Karpas-422 (cell line): Measurements from ENCODE around the gene ITPR2. TPM values are rescaled to one million over a fixed set of nuclear protein-coding genes. Genes with fewer than 3 reads are reported as not detected.
A peak's percentile ranks its signal among the peaks of the same experiment; 100 is the strongest.

Experiments used
- DNase-seq: peaks from one replicate; pipeline ENCODE4 v3.0.0-alpha.2; 2015
- H2AFZ ChIP-seq: fragments of 200-600 bp; sonication (generic); 2 replicates; pipeline ENCODE4 v1.6.1; 2014; ENCODE audit warnings: antibody characterized with exemption, low read length, mixed read lengths
- H3K27ac ChIP-seq: fragments of 200-600 bp; sonication (generic); 2 replicates; pipeline ENCODE4 v1.5.1; 2014; ENCODE audit warnings: mild to moderate bottlenecking, low read length, moderate library complexity
- H3K27me3 ChIP-seq: fragments of 200-600 bp; sonication (generic); 2 replicates; pipeline ENCODE4 v1.6.1; 2014; ENCODE audit warnings: low read length, mixed read lengths
- H3K36me3 ChIP-seq: fragments of 200-600 bp; sonication (generic); 2 replicates; pipeline ENCODE4 v1.6.1; 2014; ENCODE audit warnings: low read length, mixed read lengths; ENCODE audit not compliant: insufficient read depth
- H3K4me1 ChIP-seq: fragments of 200-600 bp; sonication (generic); 2 replicates; pipeline ENCODE4 v1.6.1; 2014; ENCODE audit warnings: mild to moderate bottlenecking, low read length, mixed read lengths
- H3K4me2 ChIP-seq: fragments of 200-600 bp; sonication (generic); 2 replicates; pipeline ENCODE4 v1.6.1; 2014; ENCODE audit warnings: low read length, low read depth, mild to moderate bottlenecking; ENCODE audit not compliant: poor library complexity, severe bottlenecking
- H3K4me3 ChIP-seq: fragments of 200-600 bp; sonication (generic); 2 replicates; pipeline ENCODE4 v1.5.1; 2014; ENCODE audit warnings: mild to moderate bottlenecking, antibody characterized with exemption, low read length, mixed read lengths
- H3K79me2 ChIP-seq: fragments of 200-600 bp; sonication (generic); 2 replicates; pipeline ENCODE4 v1.6.1; 2014; ENCODE audit warnings: mild to moderate bottlenecking, low read length, mixed read lengths
- H3K9ac ChIP-seq: fragments of 200-600 bp; sonication (generic); 2 replicates; pipeline ENCODE4 v1.6.0; 2014; ENCODE audit warnings: low read length
- H3K9me2 ChIP-seq: fragments of 200-600 bp; sonication (generic), shearing (Covaris generic); replicated peaks from 2 replicates; pipeline ENCODE4 v1.6.0; 2014; ENCODE audit warnings: mild to moderate bottlenecking, low read length, moderate library complexity; ENCODE audit not compliant: insufficient read depth
- H3K9me3 ChIP-seq: fragments of 300-700, 200-600 bp; sonication (generic); 2 replicates; pipeline ENCODE4 v1.6.1; 2014; ENCODE audit warnings: low read length, mixed read lengths
- H4K20me1 ChIP-seq: fragments of 200-600 bp; sonication (generic); 2 replicates; pipeline ENCODE4 v1.6.1; 2014; ENCODE audit warnings: mild to moderate bottlenecking, antibody characterized with exemption, low read length, low read depth; ENCODE audit not compliant: insufficient read depth
- total RNA-seq: library from RNA; depleted of rRNA; stranded (reverse); fragments of >200 nt; shearing (Covaris generic); gene quantifications from 2 replicates; pipeline ENCODE4 v1.2.3, GENCODE V29; 2014; ENCODE audit warnings: low replicate concordance

The ITPR2 gene
- total RNA-seq, 1 experiment from 2014 or later: 128 TPM

DNA sequence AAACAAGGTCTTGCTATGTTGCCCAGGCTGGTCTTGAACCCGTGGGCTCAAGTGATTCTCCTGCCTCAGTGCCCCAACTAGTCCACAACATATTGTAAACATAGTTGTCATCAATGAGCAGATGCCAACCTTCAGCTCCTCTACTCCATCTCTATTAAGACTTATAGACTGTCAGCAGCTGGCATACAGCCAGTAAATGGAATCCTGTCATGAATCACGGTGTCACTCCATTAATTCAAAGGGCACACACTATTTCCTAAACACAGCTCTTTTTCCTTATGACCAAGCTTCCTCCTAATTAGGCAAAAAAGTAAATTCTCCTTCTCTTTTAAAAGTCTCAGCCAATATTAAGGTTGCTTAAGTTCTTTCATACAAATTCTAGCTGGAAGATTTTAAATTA is 111.2 kb downstream of the ITPR2 start:
- Histone ChIP-seq H2AFZ (no peak overlapping the region), H3K79me2 (peaks cover 74% of the 10 kb centered on the region), H3K27me3 (no peaks in the 10 kb centered on the region), H3K27ac (peak overlapping the region; percentile 63; the same call in 1 of the 2 replicates), H3K9me3 (no peaks in the 10 kb centered on the region), H3K4me2 (no peak overlapping the region), H3K4me1 (peaks cover 65% of the 10 kb centered on the region), H3K36me3 (peaks cover 10% of the 10 kb centered on the region), H3K9ac (no peak overlapping the region), H3K4me3 (no peak overlapping the region), H3K9me2 (no peaks in the 10 kb centered on the region), H4K20me1 (no peaks in the 10 kb centered on the region)
- no peak for DNase-seq

DNA sequence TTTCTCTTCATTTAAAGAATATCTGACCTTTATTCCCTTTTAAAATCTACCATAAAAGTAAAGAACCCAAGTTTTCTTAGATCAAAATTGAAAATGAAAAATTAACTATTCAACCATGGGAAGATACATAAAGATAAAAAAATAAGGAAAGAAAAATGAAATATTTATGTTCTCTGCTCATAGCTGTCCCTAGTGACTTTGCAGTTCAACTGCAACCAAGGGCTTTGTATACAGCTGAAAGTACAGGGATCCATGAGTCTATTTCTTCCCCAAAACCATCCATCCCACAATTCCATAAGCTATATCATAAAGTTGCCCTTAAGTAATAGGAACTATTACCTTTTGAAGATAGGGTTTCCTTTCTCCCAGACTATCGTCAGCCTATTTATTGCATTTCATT is 113.1 kb downstream of the ITPR2 start:
- Histone ChIP-seq H3K9me2 (no peaks in the 10 kb centered on the region), H3K4me2 (no peak overlapping the region), H3K36me3 (peaks cover 27% of the 10 kb centered on the region), H3K9me3 (no peaks in the 10 kb centered on the region), H3K27ac (peak overlapping the region; percentile 45), H3K9ac (no peak overlapping the region), H3K79me2 (peaks cover 54% of the 10 kb centered on the region), H3K4me3 (no peak overlapping the region), H3K27me3 (no peaks in the 10 kb centered on the region), H3K4me1 (peaks cover 68% of the 10 kb centered on the region), H2AFZ (no peak overlapping the region), H4K20me1 (no peaks in the 10 kb centered on the region)
- DNase-seq: no peak

DNA sequence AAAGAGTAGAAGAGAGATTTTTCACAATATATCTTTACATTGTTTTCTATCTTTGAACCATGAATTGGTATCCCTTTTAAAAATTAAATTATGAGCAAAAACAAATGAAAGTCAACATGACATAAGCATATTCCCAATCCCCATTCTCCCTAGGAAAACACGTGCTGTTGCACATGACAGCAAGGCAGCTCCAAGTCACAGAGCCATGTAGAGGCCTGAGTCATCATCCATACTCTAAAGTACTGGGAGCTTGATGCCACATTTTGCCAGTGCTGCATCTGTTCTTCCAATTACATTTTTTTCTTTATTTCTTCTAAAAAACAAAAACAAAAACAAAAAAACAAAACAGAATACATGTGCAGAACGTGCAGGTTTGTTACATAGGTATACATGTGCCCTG is 115.2 kb downstream of the ITPR2 start:
- no peak overlapping the region for H3K4me3 ChIP-seq
- H3K4me2 ChIP-seq: no peak overlapping the region
- no peaks in the 10 kb centered on the region for H4K20me1 ChIP-seq
- peak overlapping the region; percentile 32 for H3K27ac ChIP-seq
- no peaks in the 10 kb centered on the region for H3K27me3 ChIP-seq
- no peak overlapping the region for H3K9ac ChIP-seq
- H3K4me1 ChIP-seq: peaks cover 68% of the 10 kb centered on the region
- H3K9me2 ChIP-seq: no peaks in the 10 kb centered on the region
- H2AFZ ChIP-seq: no peak overlapping the region
- H3K9me3 ChIP-seq: no peaks in the 10 kb centered on the region
- DNase-seq: no peak
- peaks cover 27% of the 10 kb centered on the region for H3K36me3 ChIP-seq
- peaks cover 42% of the 10 kb centered on the region for H3K79me2 ChIP-seq

DNA sequence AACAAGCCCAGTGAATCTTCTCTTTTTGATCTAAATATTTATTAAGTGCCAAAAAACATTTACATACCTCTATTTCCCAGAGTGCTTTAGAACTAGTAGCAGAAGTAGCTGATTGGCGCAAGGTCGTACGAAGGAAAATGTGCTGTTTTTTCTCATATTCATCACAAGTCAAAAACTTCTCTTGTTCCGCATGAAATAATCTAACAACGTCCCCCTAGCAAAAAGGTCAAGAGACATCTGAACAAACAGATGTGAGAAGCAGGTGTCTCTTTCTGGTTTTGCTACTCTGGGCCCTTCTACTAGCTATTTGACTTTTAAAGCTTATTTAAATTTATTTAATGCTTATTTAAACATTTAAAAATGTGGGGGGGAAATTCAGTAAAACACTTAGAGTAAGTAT is 117.8 kb downstream of the ITPR2 start:
- peaks cover 77% of the 10 kb centered on the region for H3K4me1 ChIP-seq
- peaks cover 38% of the 10 kb centered on the region for H3K79me2 ChIP-seq

DNA sequence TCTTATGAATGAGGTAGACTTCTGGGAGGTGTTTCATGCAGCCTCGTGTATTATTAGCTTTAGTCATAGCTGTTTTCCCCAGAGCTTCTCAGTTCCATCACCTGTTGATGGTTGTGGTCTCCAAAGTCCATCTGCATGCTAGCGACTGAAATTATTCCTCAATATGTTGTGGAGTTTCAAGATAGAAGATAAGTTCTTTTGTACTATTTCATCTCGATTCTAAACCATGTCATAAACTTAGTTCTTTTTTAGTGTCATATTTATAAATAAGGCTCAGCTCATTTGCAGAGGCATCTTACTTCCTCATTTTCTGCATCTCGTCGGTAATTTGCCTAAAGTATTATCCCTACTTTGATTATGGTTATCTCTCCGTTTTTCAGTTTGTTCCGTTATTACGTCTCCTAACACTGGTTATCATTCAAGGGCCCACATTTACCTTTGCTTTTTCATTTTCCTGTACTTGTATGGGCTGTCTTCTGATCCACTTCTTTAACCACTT is 119.1 kb downstream of the ITPR2 start:
- Histone ChIP-seq H4K20me1 (no peaks in the 10 kb centered on the region), H3K79me2 (peaks cover 36% of the 10 kb centered on the region), H3K9me2 (no peaks in the 10 kb centered on the region), H2AFZ (no peak overlapping the region), H3K9ac (peak overlapping the region; percentile 43), H3K27me3 (no peaks in the 10 kb centered on the region), H3K4me3 (peak overlapping the region; percentile 42), H3K36me3 (peaks cover 36% of the 10 kb centered on the region), H3K4me1 (peaks cover 85% of the 10 kb centered on the region), H3K9me3 (no peaks in the 10 kb centered on the region), H3K4me2 (peak overlapping the region; percentile 71), H3K27ac (peak overlapping the region; percentile 93)
- peak; percentile 92 for DNase-seq

More for the DNA sequence above, 117.8 kb downstream of the ITPR2 start:
- H3K4me2 ChIP-seq: peak overlapping the region; percentile 71
- H3K4me3 ChIP-seq: no peak overlapping the region
- H3K9me3 ChIP-seq: no peaks in the 10 kb centered on the region
- DNase-seq: no peak
- no peaks in the 10 kb centered on the region for H3K27me3 ChIP-seq
- peaks cover 34% of the 10 kb centered on the region for H3K36me3 ChIP-seq
- H3K27ac ChIP-seq: peak overlapping the region; percentile 93
- H3K9me2 ChIP-seq: no peaks in the 10 kb centered on the region
- no peak overlapping the region for H3K9ac ChIP-seq
- no peaks in the 10 kb centered on the region for H4K20me1 ChIP-seq
- H2AFZ ChIP-seq: no peak overlapping the region

DNA sequence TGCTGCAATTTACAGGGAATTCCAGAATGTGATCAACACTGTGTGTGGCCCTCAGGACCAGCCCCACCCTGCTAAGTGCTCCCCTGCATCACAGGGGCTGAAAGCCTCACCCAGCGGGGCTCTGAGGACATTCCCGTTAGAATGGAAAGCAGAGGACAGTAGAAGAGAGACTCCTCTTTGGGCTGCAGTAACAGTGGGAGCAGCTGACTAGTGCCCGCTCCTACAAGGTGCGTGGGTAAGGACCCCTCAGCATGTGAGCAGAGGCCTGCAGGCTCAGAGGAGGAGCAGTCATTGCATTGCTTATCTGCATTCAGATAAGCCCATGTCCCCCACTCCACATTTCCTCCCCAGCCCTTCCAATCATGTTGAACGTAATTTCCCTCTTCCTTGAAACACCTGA is 120.1 kb downstream of the ITPR2 start:
- peaks cover 41% of the 10 kb centered on the region for H3K36me3 ChIP-seq
- no peaks in the 10 kb centered on the region for H3K27me3 ChIP-seq
- peak overlapping the region; percentile 71 for H3K4me2 ChIP-seq
- H4K20me1 ChIP-seq: no peaks in the 10 kb centered on the region
- H3K4me3 ChIP-seq: 0 out of 2 replicates have a peak overlapping the region, but pooled peaks have one; percentile 42
- no peak overlapping the region for H2AFZ ChIP-seq
- peaks cover 87% of the 10 kb centered on the region for H3K4me1 ChIP-seq
- H3K9me3 ChIP-seq: no peaks in the 10 kb centered on the region
- peaks cover 42% of the 10 kb centered on the region for H3K79me2 ChIP-seq
- H3K9me2 ChIP-seq: no peaks in the 10 kb centered on the region
- H3K9ac ChIP-seq: peak overlapping the region; percentile 43
- DNase-seq: no peak
- H3K27ac ChIP-seq: peak overlapping the region; percentile 93

DNA sequence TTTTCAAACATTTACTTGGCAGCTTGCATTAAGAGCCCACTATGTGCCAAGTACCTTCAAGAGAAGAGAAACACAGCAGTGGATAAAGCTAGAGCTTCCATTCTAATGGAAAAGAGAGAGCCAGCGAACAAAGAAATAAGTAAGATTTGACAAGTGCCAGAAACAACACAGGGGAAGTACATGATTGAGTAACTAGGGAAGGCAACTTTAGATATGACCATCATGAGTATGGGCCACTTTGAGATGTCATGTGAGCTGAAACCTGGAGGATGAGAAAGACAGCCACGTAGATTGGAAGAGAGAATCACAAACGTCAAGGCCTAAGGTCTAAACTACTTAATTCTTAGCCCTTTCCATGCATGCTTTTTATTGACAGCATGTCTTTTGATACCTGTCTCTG is 121.4 kb downstream of the ITPR2 start:
- H3K9me2 ChIP-seq: no peaks in the 10 kb centered on the region

DNA sequence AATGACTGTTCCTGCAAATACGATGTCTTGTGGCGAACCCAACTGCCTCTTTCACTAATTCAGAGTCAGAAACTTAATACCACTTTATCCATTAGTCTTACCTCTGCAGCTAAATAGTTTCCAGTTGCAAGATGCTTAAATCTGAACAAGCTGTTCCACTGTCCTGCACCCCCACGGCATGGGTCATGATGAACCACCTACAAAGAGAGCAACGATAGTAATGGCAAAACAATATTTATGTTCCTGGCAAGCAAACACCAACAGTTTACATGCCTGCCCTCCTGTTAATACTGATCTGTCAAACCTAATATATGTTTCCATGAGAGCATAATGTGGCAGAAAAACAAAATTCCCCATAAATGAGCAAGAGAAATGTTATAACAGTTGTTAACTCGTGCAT is 121.9 kb downstream of the ITPR2 start:
- Histone ChIP-seq H3K4me1 (peaks cover 83% of the 10 kb centered on the region), H3K9ac (no peak overlapping the region), H3K4me3 (no peak overlapping the region), H3K27me3 (no peaks in the 10 kb centered on the region), H3K36me3 (peaks cover 38% of the 10 kb centered on the region), H3K9me2 (no peaks in the 10 kb centered on the region), H4K20me1 (no peaks in the 10 kb centered on the region), H3K4me2 (no peak overlapping the region), H3K9me3 (no peaks in the 10 kb centered on the region), H3K27ac (peak overlapping the region; percentile 93; the same call in 1 of the 2 replicates), H3K79me2 (peaks cover 37% of the 10 kb centered on the region), H2AFZ (no peak overlapping the region)
- no peak for DNase-seq

More for the DNA sequence above, 121.4 kb downstream of the ITPR2 start:
- no peaks in the 10 kb centered on the region for H3K27me3 ChIP-seq
- no peaks in the 10 kb centered on the region for H3K9me3 ChIP-seq
- H2AFZ ChIP-seq: no peak overlapping the region
- H3K4me1 ChIP-seq: peaks cover 83% of the 10 kb centered on the region
- DNase-seq: no peak
- H3K79me2 ChIP-seq: peaks cover 37% of the 10 kb centered on the region
- H3K27ac ChIP-seq: peak overlapping the region; percentile 93
- H4K20me1 ChIP-seq: no peaks in the 10 kb centered on the region
- H3K4me2 ChIP-seq: no peak overlapping the region
- H3K4me3 ChIP-seq: no peak overlapping the region
- H3K36me3 ChIP-seq: peaks cover 42% of the 10 kb centered on the region
- no peak overlapping the region for H3K9ac ChIP-seq
